H9 (cell line): ENCODE results near the gene AFF1. TPM values are rescaled to one million over a fixed set of nuclear protein-coding genes. Genes with fewer than 3 reads are reported as not detected.
A peak's percentile ranks its signal among the peaks of the same experiment; 100 is the strongest.

Source experiments
- DNase-seq: peaks from one replicate; pipeline ENCODE4 v3.0.0-alpha.2; 2017
- H2AFZ ChIP-seq: one replicate; pipeline ENCODE4 v1.6.1; 2013; ENCODE audit warnings: mild to moderate bottlenecking, low read length, control low read depth, moderate library complexity
- H2AK5ac ChIP-seq: 2 replicates; pipeline ENCODE4 v1.6.1; 2013; ENCODE audit warnings: low read length, control low read depth, mixed read lengths; ENCODE audit not compliant: insufficient read length
- H2BK120ac ChIP-seq: one replicate; pipeline ENCODE4 v1.6.1; 2013; ENCODE audit warnings: low read depth, mild to moderate bottlenecking, low read length, control low read depth, inconsistent platforms; ENCODE audit not compliant: poor library complexity, severe bottlenecking
- H2BK12ac ChIP-seq: 2 replicates; pipeline ENCODE4 v1.6.1; 2013; ENCODE audit warnings: low read length, control low read depth, mixed read lengths, low read depth; ENCODE audit not compliant: insufficient read length
- H2BK15ac ChIP-seq: 2 replicates; pipeline ENCODE4 v1.6.1; 2013; ENCODE audit warnings: low read depth, low read length, control low read depth
- H2BK20ac ChIP-seq: one replicate; pipeline ENCODE4 v1.6.1; 2013; ENCODE audit warnings: low read depth, mild to moderate bottlenecking, low read length, control low read depth, inconsistent platforms; ENCODE audit not compliant: poor library complexity, severe bottlenecking
- H2BK5ac ChIP-seq: 2 replicates; pipeline ENCODE4 v1.6.1; 2013; ENCODE audit warnings: low read length, control low read depth, mixed read lengths; ENCODE audit not compliant: insufficient read length
- H3K14ac ChIP-seq: 2 replicates; pipeline ENCODE4 v1.6.1; 2013; ENCODE audit warnings: low read length, control low read depth; ENCODE audit not compliant: insufficient read depth
- H3K18ac ChIP-seq: 2 replicates; pipeline ENCODE4 v1.6.1; 2013; ENCODE audit warnings: low read depth, mild to moderate bottlenecking, mixed read lengths, low read length, control low read depth; ENCODE audit not compliant: insufficient read length
- H3K23ac ChIP-seq: 2 replicates; pipeline ENCODE4 v1.6.1; 2013; ENCODE audit warnings: low read length, control low read depth, mixed read lengths, low read depth; ENCODE audit not compliant: insufficient read length
- H3K23me2 ChIP-seq: 2 replicates; pipeline ENCODE4 v1.6.1; 2013; ENCODE audit warnings: low read depth, mild to moderate bottlenecking, mixed read lengths, low read length, control low read depth; ENCODE audit not compliant: insufficient read length, poor library complexity, severe bottlenecking
- H3K27ac ChIP-seq: 2 replicates; pipeline ENCODE4 v1.5.1; 2013; ENCODE audit warnings: low read length, control low read depth, mixed read lengths, low read depth; ENCODE audit not compliant: insufficient read length
- H3K27me3 ChIP-seq: 2 replicates; pipeline ENCODE4 v1.6.1; 2013; ENCODE audit warnings: low read length, control low read depth, inconsistent platforms; ENCODE audit not compliant: insufficient read depth
- H3K4ac ChIP-seq: 2 replicates; pipeline ENCODE4 v1.6.1; 2013; ENCODE audit warnings: low read depth, mild to moderate bottlenecking, control low read depth, inconsistent platforms, low read length, moderate library complexity
- H3K4me1 ChIP-seq: 2 replicates; pipeline ENCODE4 v1.6.1; 2013; ENCODE audit warnings: low read length, control low read depth, inconsistent platforms; ENCODE audit not compliant: insufficient read depth
- H3K4me2 ChIP-seq: 2 replicates; pipeline ENCODE4 v1.6.1; 2013; ENCODE audit warnings: low read length, control low read depth, mixed read lengths; ENCODE audit not compliant: insufficient read length, insufficient read depth
- H3K56ac ChIP-seq: 2 replicates; pipeline ENCODE4 v1.6.1; 2013; ENCODE audit warnings: low read depth, mild to moderate bottlenecking, mixed read lengths, low read length, control low read depth; ENCODE audit not compliant: insufficient read length
- H3K79me1 ChIP-seq: 2 replicates; pipeline ENCODE4 v1.6.1; 2013; ENCODE audit warnings: low read depth, mild to moderate bottlenecking, moderate library complexity, low read length, control low read depth, inconsistent platforms; ENCODE audit not compliant: insufficient read depth, poor library complexity, severe bottlenecking
- H3K79me2 ChIP-seq: 2 replicates; pipeline ENCODE4 v1.6.1; 2013; ENCODE audit warnings: low read length, control low read depth, inconsistent platforms; ENCODE audit not compliant: insufficient read depth
- H3K9ac ChIP-seq: 2 replicates; pipeline ENCODE4 v1.6.1; 2013; ENCODE audit warnings: low read length, control low read depth, mixed read lengths; ENCODE audit not compliant: insufficient read length; ENCODE audit errors: extremely low read depth
- H3K9me3 ChIP-seq: one replicate; pipeline ENCODE4 v1.6.1; 2013; ENCODE audit warnings: low read depth, low read length, inconsistent platforms; ENCODE audit not compliant: control insufficient read depth
- H3T11ph ChIP-seq: one replicate; pipeline ENCODE4 v1.6.1; 2013; ENCODE audit warnings: mild to moderate bottlenecking, low read length, control low read depth, inconsistent platforms
- H4K20me1 ChIP-seq: one replicate; pipeline ENCODE4 v1.6.1; 2013; ENCODE audit not compliant: control insufficient read depth, insufficient read length, insufficient read depth
- H4K5ac ChIP-seq: 2 replicates; pipeline ENCODE4 v1.6.1; 2013; ENCODE audit warnings: low read depth, mild to moderate bottlenecking, mixed read lengths, low read length, control low read depth; ENCODE audit not compliant: insufficient read length
- H4K8ac ChIP-seq: replicated peaks from 2 replicates; pipeline ENCODE4 v1.6.1; 2013; ENCODE audit warnings: low read length, control low read depth, mixed read lengths, low read depth; ENCODE audit not compliant: insufficient read length
- H4K91ac ChIP-seq: 2 replicates; pipeline ENCODE4 v1.6.1; 2013; ENCODE audit warnings: low read depth, mild to moderate bottlenecking, moderate library complexity, mixed read lengths, low read length, control low read depth; ENCODE audit not compliant: insufficient read length
- H3K27ac Mint-ChIP-seq, 3 experiments: 2 replicates in 2 of 3; 3 replicates in 1 of 3; pipeline ENCODE4 v1.8.0; 2020 to 2021; ENCODE audit warnings: mixed read lengths in 3 of 3, mild to moderate bottlenecking in 1 of 3, moderate library complexity in 1 of 3
- H3K27me3 Mint-ChIP-seq: 2 replicates; pipeline ENCODE4 v1.8.0; 2021; ENCODE audit warnings: low read depth, mild to moderate bottlenecking, moderate library complexity, mixed read lengths
- H3K36me3 Mint-ChIP-seq, 3 experiments: 2 replicates in 2 of 3; 3 replicates in 1 of 3; pipeline ENCODE4 v1.8.0; 2020 to 2021; ENCODE audit warnings: low read depth in 3 of 3, mixed read lengths in 3 of 3; ENCODE audit not compliant: insufficient read depth in 1 of 3
- H3K4me1 Mint-ChIP-seq, 2 experiments: 2 replicates each; pipeline ENCODE4 v1.8.0; 2020; ENCODE audit warnings: mixed read lengths in 2 of 2
- H3K4me3 Mint-ChIP-seq, 2 experiments: 2 replicates in 1 of 2; 3 replicates in 1 of 2; pipeline ENCODE4 v1.8.0; 2020 to 2021; ENCODE audit warnings: mild to moderate bottlenecking in 2 of 2, mixed read lengths in 2 of 2, moderate library complexity in 1 of 2
- H3K9me3 Mint-ChIP-seq, 2 experiments: 2 replicates in 1 of 2; 3 replicates in 1 of 2; pipeline ENCODE4 v1.8.0; 2020; ENCODE audit warnings: mild to moderate bottlenecking in 2 of 2, mixed read lengths in 2 of 2, moderate library complexity in 1 of 2
- CTCF ChIP-seq: fragments of 200-600 bp; sonication (generic); conservative IDR thresholded peaks from 3 replicates; pipeline ENCODE4 v1.8.0; 2021; ENCODE audit warnings: antibody characterized with exemption, mild to moderate bottlenecking
- WGBS: extraction: QIAGEN DNeasy Blood & Tissue Kit; methylation state at CpG from one replicate; pipeline ENCODE4 v1.1.7; 2013; ENCODE audit warnings: missing lambda C conversion rate, low lambda C conversion rate, mixed read lengths; ENCODE audit not compliant: insufficient read length; ENCODE audit errors: extremely low coverage; 5-methylcytosine and 5-hydroxymethylcytosine counted together
- total RNA-seq: library from RNA; stranded (reverse); gene quantifications from 2 replicates; pipeline ENCODE4 v1.2.1, GENCODE V29; 2021

Gene AFF1
- total RNA-seq, 1 experiment from 2014 or later = 74.5 TPM

GRCh38 chr4:87068583-87069021, 133.8 kb downstream of the AFF1 start:
- Histone ChIP-seq H3K27ac (no peak overlapping the region), H2BK12ac (no peak overlapping the region), H4K91ac (no peak overlapping the region), H2BK120ac (no peak overlapping the region), H2BK20ac (no peak overlapping the region), H3K27me3 (no peaks in the 10 kb centered on the region), H4K8ac (no peak overlapping the region), H3K56ac (no peak overlapping the region), H3K23me2 (no peaks in the 10 kb centered on the region), H2AFZ (no peak overlapping the region), H3K79me1 (peaks cover 9% of the 10 kb centered on the region), H4K5ac (no peak overlapping the region), H3K4me2 (no peak overlapping the region), H3K9me3 (no peaks in the 10 kb centered on the region), H3K4me1 (peaks cover 5% of the 10 kb centered on the region), H3K4ac (no peak overlapping the region), H3K79me2 (peaks cover 2% of the 10 kb centered on the region; the same call in 1 of the 2 replicates), H4K20me1 (peaks cover 7% of the 10 kb centered on the region), H2AK5ac (no peak overlapping the region), H2BK5ac (no peak overlapping the region), H2BK15ac (no peak overlapping the region), H3K9ac (no peak overlapping the region), H3K18ac (no peak overlapping the region), H3T11ph (no peak overlapping the region), H3K14ac (no peak overlapping the region; the same call in 1 of the 2 replicates), H3K23ac (no peak overlapping the region)
- no CpG with 5 or more reads among the region's 7 CpGs for WGBS
- Mint-ChIP-seq H3K4me3 (no peak overlapping the region), H3K36me3 (peaks cover 1 to 11% (median 9%) of the 10 kb centered on the region in 3 experiments; a peak in 6 of 7 replicates), H3K9me3 (no peaks in the 10 kb centered on the region), H3K4me1 (peaks cover 18 to 34% of the 10 kb centered on the region in 2 experiments), H3K27me3 (no peaks in the 10 kb centered on the region), H3K27ac (peak overlapping the region; percentile 23 to 71 (median 26); a peak in 3 of 7 replicates)
- no peak for TF ChIP-seq CTCF
- DNase-seq = no peak
